ENCODE measurements around the gene MAPK1IP1L. TPM values are rescaled to one million over a fixed set of nuclear protein-coding genes. Genes with fewer than 3 reads are reported as not detected.

The MAPK1IP1L gene
- total and polyA plus RNA-seq, 2 of the 13 experiments (the other 11 are each of a cell fraction or from before 2014, with no cell fraction given), result 27.8 to 68.4 TPM

DNA sequence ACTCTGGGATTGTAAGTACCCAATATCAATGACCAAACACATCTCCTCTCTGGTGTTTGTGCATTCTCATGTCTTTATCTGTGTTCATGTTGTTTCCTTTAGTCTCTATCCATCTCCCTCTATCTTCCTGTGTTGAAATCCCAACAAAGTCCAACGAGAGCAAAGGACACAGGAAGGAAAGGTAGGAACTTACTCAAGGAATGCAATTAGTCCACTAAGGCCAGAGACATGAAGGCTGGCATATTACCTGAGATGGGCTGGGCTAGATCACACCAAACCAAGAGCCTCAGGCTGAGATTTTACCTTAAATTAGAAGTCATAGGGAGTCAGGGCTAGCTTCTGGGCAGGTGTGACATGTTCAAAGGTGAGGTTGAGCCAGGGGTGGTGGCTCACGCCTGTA, 63.3 kb downstream of the MAPK1IP1L start (continued):
- TF ChIP-seq ARID5B (CRISPR knock-in tag; IDR thresholded peaks at IDR 0.05) (peak; percentile 63), ZBTB43 (CRISPR knock-in tag; conservative IDR thresholded peaks at IDR 0.05) (no peak), TEAD2 (CRISPR knock-in tag; IDR thresholded peaks at IDR 0.05) (no peak), MIXL1 (CRISPR knock-in tag; IDR thresholded peaks at IDR 0.05) (peak; percentile 66; the same call in 1 of the 2 replicates), TEAD3 (CRISPR knock-in tag; optimal IDR thresholded peaks at IDR 0.05; ENCODE audit: borderline replicate concordance) (peak; percentile 61), SOX13 (IDR thresholded peaks at IDR 0.05) (no peak), SOX13 (CRISPR knock-in tag; conservative IDR thresholded peaks at IDR 0.05 in 1 of 2, IDR thresholded peaks at IDR 0.05 in 1 of 2) (peak in 1 of 2 experiments; percentile 39; a peak in 1 of 4 replicates), PAXIP1 (CRISPR knock-in tag; conservative IDR thresholded peaks at IDR 0.05) (peak; percentile 74), FOXP4 (CRISPR knock-in tag; IDR thresholded peaks at IDR 0.05) (peak; percentile 57), ERF (CRISPR knock-in tag; IDR thresholded peaks at IDR 0.05) (no peak), GATAD2A (CRISPR knock-in tag; IDR thresholded peaks at IDR 0.05) (peak; percentile 67), ZNF629 (CRISPR knock-in tag; conservative IDR thresholded peaks at IDR 0.05) (no peak), KDM5A (IDR thresholded peaks at IDR 0.05; ENCODE audit: borderline replicate concordance, low read length) (no peak), ZNF7 (CRISPR knock-in tag; IDR thresholded peaks at IDR 0.05) (0 out of 2 replicates have a peak, but pooled peaks have one; percentile 29), MTA1 (CRISPR knock-in tag; IDR thresholded peaks at IDR 0.05; ENCODE audit: borderline replicate concordance) (no peak), MIER2 (CRISPR knock-in tag; IDR thresholded peaks at IDR 0.05) (peak; percentile 51; the same call in 1 of the 2 replicates), ZNF180 (CRISPR knock-in tag; IDR thresholded peaks at IDR 0.05; ENCODE audit: borderline replicate concordance, low read depth) (no peak), ZNF124 (CRISPR knock-in tag; IDR thresholded peaks at IDR 0.05) (0 out of 2 replicates have a peak, but pooled peaks have one; percentile 22), FOXP1 (IDR thresholded peaks at IDR 0.05) (no peak), FOXP1 (CRISPR knock-in tag; IDR thresholded peaks at IDR 0.05) (peak; percentile 84), NR3C1 (CRISPR knock-in tag; IDR thresholded peaks at IDR 0.05) (no peak), RXRB (CRISPR knock-in tag; IDR thresholded peaks at IDR 0.05; ENCODE audit: borderline replicate concordance) (0 out of 2 replicates have a peak, but pooled peaks have one; percentile 15), ZNF652 (CRISPR knock-in tag; IDR thresholded peaks at IDR 0.05; ENCODE audit: borderline replicate concordance, low read depth) (no peak)

Data from HepG2 (cell line).